ENCODE results near the gene GIPR. TPM values are rescaled to one million over a fixed set of nuclear protein-coding genes. Genes with fewer than 3 reads are reported as not detected.
A peak's percentile ranks its signal among the peaks of the same experiment; 100 is the strongest.

Gene GIPR
- total and polyA plus RNA-seq, 8 donors, result 1.9 to 44.9 (median 6.8) TPM

DNA sequence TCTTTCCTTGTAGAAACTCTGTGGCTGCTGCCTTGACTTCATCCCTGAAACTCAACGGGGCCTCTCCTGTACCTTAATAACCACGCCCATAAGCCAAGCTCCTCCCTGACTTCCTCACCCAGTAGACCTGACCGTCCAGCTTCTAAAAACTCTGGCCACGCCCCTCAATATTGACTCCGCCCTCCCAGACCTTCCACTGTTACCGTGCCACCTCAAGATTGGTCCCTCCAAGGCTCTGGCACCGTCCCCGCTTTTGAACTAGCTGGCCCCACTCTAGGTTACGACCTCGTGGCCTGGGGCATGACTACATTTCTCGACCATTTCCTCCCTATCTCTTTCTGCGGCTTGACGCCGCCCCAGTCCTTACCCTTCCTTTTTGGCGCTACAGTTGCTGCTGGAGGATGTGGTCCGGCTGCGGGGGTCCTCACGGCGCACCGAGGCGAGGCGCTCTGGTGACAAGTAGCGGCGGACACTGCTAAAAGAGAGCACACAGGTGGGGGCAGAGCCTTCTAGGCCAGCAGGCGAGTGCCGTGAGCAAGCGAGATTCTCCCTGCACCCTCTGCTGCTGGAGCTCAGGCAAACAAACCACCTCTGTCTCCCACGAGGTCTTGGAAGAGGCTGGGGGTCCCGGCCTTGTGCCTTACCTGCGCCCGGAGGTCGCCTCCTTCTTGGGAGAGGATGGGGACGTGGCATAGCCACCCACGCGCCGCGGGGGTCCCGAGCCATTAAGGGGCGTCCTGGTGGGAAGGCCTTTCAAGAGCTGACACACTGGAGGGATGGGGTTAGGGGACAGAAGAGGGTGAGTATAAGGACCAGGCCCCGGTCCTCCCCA is 26.5 kb upstream of the GIPR start:
- H3K27ac ChIP-seq, result peak overlapping the region; percentile 68 to 85 (median 85)
- WGBS, 5 donors, result 1 to 7% (median 4%) methylated on average over 24 to 40 of the region's 40 CpGs
- peaks cover 3 to 33% (median 4%) of the 10 kb centered on the region in 3 donors for H3K27me3 ChIP-seq
- H3K4me3 ChIP-seq, result peak overlapping the region; percentile 37 to 46 (median 40)
- TF ChIP-seq POLR2A (IDR thresholded peaks at IDR 0.05), result no peak
- TF ChIP-seq, protein P1, sequence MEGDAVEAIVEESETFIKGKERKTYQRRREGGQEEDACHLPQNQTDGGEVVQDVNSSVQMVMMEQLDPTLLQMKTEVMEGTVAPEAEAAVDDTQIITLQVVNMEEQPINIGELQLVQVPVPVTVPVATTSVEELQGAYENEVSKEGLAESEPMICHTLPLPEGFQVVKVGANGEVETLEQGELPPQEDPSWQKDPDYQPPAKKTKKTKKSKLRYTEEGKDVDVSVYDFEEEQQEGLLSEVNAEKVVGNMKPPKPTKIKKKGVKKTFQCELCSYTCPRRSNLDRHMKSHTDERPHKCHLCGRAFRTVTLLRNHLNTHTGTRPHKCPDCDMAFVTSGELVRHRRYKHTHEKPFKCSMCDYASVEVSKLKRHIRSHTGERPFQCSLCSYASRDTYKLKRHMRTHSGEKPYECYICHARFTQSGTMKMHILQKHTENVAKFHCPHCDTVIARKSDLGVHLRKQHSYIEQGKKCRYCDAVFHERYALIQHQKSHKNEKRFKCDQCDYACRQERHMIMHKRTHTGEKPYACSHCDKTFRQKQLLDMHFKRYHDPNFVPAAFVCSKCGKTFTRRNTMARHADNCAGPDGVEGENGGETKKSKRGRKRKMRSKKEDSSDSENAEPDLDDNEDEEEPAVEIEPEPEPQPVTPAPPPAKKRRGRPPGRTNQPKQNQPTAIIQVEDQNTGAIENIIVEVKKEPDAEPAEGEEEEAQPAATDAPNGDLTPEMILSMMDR (IDR thresholded peaks at IDR 0.05), result no peak
- TF ChIP-seq EP300 (IDR thresholded peaks at IDR 0.05), result no peak
- TF ChIP-seq POLR2AphosphoS5 (IDR thresholded peaks at IDR 0.05), result no peak
- peaks cover 52 to 81% (median 71%) of the 10 kb centered on the region in 4 donors for H3K4me1 ChIP-seq
- H3K36me3 ChIP-seq, result no peaks in the 10 kb centered on the region
- intact Hi-C loops (cut with DNase I; ENCODE audit: low total_unique reads), result loop anchor here (5.0 to 10.0 kb wide), 2 partner anchors 34 to 117 kb away; no protein-coding TSS in a partner anchor
- H3K9me3 ChIP-seq, result no peaks in the 10 kb centered on the region
- peak; percentile 95 for DNase-seq

DNA sequence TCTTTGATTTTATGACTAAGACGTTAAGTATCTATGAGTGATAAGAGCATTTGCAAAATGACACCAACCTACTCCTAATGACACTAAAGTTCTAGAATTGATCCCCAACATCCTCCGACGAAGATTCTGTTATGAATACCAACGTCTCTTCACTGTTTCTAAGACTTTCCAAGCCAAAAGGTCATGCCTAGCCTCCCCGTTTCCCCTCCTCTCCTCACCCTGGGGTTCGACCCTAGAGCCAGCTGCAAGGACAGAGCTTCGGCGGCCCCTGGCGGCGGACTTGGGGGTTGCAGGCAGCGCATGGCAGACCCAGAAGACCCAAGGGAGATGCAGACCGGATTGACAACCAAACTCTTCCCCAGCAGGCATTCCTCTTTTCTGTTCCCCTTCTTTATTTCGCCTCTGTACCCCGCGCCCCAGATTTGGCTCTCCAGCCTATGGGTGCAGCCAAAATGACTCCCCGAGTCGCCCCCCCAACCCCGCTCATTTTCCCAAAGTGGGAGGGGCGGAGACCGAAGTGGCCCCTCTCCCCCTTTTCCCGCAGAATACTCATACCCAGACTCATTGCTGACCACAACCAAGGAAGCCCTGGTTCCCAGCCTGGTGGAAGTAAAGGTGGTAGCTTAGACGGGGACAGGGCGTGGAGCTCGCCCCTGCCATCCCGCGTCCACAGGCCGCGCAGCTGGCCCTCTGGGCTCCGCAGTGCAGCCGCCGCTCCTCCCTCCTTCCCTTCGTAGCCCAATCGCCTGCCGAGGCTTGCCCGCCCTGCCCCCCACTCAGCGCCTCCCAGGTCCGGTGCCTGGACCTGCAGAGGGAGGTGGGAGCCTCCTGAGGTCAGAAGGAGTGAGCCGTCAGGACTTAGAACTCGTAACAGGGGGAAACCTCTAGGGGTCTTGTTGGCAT is 24.7 kb upstream of the GIPR start:
- 3 to 11% (median 5%) methylated on average over 32 to 39 of the region's 39 CpGs for WGBS, 5 donors
- TF ChIP-seq EP300 (IDR thresholded peaks at IDR 0.05) (no peak), POLR2AphosphoS5 (IDR thresholded peaks at IDR 0.05) (peak in 1 of 3 donors; percentile 8)
- TF ChIP-seq, protein P1 (IDR thresholded peaks at IDR 0.05), result peak in 6 of 7 experiments; percentile 65 to 99 (median 98)

DNA sequence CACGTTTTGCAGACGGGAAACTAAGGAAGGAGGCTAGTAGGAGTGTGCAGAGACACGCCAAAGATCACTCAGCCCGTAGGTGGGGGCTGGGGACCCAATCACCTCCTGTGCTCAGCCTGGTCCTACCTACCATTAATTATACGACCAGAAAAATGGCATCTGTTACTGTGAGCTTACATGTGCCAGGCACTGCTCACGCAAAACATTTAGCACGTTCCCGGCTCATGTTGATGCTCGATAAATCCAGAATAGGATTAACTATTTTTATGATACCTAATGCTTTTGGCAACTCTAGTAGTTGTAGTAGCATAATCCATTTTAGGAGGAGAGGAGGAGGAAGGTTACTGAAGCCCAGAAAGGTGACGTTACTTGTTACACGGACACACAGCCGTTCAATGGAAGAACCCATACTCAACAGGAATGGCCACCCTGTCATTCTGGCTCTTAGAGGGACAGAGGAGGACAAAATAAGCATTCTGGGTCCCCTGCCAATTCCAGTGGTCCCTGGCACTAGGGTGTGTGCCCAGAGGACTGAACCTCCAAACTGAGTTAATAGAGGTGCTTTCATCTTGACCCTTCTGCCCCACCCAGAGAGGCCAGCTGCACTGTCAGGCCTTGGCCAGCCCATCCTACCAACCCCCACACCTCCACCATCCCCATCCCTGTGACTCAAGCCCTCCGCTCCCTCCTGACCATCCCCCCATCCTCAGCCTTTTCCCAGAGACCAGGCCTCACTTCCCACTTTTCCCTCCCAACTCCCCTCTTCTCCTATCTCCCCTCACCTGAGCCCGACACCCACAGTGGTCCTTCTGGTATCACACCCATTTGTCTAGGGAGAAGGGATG is 23.9 kb upstream of the GIPR start:
- peaks cover 41 to 62% (median 56%) of the 10 kb centered on the region in 4 donors for H3K4me1 ChIP-seq
- no peak for DNase-seq
- intact Hi-C loops (cut with DNase I; ENCODE audit: low total_unique reads), result loop anchor here (5.0 to 10.0 kb wide), 2 partner anchors 37 to 119 kb away; no protein-coding TSS in a partner anchor

More for the DNA sequence above, 24.7 kb upstream of the GIPR start:
- Histone ChIP-seq H3K27ac (peak overlapping the region in 3 of 5 donors; percentile 68 to 85 (median 85)), H3K9me3 (no peaks in the 10 kb centered on the region), H3K27me3 (peaks cover 3 to 39% (median 4%) of the 10 kb centered on the region in 3 donors), H3K4me3 (peak overlapping the region in 3 of 4 donors; percentile 17 to 40 (median 40)), H3K4me1 (peaks cover 47 to 70% (median 64%) of the 10 kb centered on the region in 4 donors), H3K36me3 (no peaks in the 10 kb centered on the region)
- DNase-seq, result peak; percentile 88 to 95
- intact Hi-C loops (cut with DNase I; ENCODE audit: low total_unique reads), result loop anchor here (5.0 to 10.0 kb wide), 2 partner anchors 36 to 118 kb away; no protein-coding TSS in a partner anchor

More for the DNA sequence above, 23.9 kb upstream of the GIPR start:
- Histone ChIP-seq H3K27ac (no peak overlapping the region), H3K4me3 (no peak overlapping the region), H3K27me3 (peaks cover 3 to 39% (median 4%) of the 10 kb centered on the region in 3 donors), H3K9me3 (no peaks in the 10 kb centered on the region), H3K36me3 (no peaks in the 10 kb centered on the region)
- no peak for TF ChIP-seq POLR2AphosphoS5 (IDR thresholded peaks at IDR 0.05)
- TF ChIP-seq, protein P1 (IDR thresholded peaks at IDR 0.05), result no peak
- TF ChIP-seq EP300 (IDR thresholded peaks at IDR 0.05), result no peak
- TF ChIP-seq POLR2A (IDR thresholded peaks at IDR 0.05), result no peak
- 41 to 45% (median 43%) methylated on average over 13 to 14 of the region's 14 CpGs for WGBS, 5 donors
